ENCODE results near the gene GRIN2B.

The GRIN2B gene

DNA sequence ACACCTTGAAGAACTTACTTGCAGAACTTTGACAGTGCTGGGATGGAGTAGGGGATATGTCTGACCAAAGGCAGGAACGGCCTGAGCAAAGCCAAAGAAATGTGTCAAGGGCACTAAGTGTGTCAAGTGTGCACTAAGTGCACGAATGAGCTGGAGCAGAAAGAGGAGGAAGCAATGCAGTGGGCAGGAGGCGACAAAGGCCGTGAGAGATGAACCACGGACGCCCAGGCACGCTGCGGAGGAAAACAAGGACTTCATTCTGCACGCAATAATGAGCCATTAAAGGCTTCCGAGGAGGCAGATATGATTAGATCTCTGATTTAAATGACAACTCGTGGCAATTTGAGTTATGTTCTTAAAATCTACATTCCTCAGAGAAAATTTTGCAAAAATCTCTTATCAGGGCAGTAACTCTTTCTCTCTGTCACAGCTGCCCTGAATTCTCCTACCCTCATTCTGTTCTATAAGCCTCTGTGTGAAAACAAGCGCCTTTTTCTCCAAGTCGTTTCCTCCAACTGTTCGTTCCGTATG, 25.3 kb downstream of the GRIN2B start:
- DNase-seq, result no peak

DNA sequence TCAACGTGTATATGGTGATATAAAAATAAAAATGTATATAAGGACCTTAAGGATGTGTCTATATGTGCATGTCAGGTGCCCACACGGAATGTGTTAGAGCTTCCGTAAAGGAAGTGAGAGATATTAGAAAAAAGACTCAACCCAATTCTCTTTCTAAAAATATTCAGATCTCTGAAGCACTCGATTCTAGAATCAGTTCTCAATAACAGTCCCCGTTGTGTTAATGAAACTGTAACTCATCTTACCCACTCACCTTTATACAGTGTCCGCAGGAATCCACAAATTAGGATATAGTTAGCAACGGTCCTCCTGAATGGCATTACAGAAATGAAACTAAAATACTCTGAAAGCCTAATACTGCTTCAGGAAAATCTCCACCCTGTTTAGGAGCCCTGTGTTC, 29.3 kb downstream of the GRIN2B start:
- DNase-seq, result no peak

GRCh38 chr12:13950502-13950901, 30.9 kb downstream of the GRIN2B start:
- DNase-seq, result no peak

DNA sequence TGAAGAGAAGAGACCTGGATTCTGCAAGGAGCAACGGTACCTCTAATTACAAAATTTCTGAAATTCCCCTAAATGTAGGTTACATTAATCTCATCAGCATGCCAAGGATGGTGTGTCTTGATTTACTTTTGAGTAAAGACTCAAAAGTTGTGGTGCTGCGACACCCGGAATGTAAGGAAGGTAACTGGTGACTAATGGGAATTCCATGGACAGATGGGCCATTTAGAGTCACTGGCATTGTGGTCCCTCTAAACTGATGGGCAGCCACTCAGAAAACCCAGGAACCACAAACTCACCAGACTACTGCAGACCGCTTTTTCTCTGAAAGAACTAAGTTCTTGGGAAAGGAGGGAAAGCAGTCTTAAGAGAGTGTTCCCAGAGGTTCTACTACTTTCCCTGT, 32.8 kb downstream of the GRIN2B start:
- DNase-seq, result no peak

DNA sequence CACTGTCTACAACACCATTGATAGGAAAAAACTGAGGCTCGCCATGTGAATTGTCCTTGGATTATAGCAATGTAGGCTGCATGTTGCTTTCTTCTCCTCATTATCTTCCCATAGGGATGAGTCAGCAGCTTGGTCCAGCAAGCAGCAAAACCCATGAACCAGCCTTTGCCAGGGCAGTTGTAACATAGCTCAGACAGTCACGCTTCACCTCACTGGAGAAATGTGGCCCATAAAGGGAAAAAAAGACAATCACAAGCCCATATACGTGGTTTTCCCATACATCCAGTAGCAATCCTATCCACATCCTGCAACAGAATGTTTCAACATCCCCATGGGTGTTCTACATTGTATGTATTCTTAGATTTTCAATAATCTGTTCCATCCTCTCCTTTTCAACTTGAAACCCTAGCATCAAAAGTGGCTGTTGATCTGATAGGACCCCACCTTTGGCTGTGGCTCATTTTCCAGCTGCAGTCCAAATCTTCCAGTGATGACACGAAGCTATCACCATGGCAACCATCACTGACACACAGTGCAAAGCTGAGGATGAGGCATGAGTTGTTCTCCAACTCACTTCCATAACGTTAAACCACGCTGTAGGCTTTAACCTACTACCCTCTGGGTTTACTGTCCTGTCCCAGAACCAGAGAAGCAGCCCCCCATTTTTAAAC, 34.0 kb downstream of the GRIN2B start:
- no peak for DNase-seq

DNA sequence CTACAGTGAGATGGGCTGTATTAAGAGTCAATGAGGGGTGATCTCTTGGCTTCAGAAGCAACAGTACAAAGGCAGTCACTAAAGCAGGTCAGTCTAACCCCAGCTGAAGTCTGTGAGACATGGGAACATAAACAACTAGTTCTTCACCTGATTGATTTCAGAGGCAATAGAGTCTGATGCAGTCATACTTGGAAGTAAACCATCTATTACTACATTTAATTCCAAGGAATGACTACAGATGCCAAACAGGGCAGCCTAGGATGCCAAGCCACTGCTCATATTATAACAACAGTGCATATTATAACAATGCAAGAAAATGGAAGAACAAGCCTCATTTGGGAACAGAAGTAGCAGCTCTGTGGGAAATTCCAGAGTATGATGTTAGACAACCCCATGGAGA, 35.8 kb downstream of the GRIN2B start:
- no peak for DNase-seq

DNA sequence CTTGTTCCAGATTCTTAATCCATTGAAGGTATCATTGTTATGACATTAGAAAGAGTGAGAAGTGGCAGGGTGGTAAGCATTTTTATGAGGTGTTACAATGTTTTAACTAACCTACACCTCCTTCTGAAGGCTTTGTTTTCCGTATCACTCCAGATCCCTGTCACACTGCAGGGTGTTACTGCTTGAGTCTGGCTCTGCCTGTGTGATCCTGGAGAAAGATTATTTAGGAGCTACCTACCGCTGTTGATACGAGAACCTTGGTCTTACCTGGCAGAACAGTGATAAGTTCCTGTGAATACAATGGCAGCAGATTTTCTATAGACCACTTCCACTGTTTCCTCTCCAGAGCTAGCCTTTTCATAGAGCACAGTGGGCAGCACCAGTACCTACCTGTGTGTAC, 36.2 kb downstream of the GRIN2B start:
- no peak for DNase-seq

DNA sequence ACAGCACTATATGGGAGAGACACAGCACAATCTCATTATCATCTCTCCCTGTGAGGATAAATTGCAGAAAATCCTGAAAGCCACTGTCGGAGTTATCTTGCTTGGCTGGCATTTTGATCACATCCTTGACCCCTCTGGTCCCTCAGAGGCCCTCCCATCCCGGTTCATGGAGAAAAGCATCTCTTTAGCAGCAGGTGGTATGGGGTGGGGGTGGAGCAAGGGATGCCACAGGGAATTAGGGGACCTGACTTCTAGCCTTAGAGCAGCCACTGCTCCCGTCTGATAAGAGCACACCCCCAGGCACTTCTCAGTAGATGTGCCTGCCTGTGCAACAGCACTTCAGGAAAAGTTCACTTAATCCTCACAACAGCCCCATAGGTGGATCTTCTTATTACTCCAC, 38.6 kb downstream of the GRIN2B start:
- DNase-seq, result no peak

- no peak for DNase-seq
Measured at GRCh38 chr12:13941258-13942249, 39.8 kb downstream of the GRIN2B start.

DNA sequence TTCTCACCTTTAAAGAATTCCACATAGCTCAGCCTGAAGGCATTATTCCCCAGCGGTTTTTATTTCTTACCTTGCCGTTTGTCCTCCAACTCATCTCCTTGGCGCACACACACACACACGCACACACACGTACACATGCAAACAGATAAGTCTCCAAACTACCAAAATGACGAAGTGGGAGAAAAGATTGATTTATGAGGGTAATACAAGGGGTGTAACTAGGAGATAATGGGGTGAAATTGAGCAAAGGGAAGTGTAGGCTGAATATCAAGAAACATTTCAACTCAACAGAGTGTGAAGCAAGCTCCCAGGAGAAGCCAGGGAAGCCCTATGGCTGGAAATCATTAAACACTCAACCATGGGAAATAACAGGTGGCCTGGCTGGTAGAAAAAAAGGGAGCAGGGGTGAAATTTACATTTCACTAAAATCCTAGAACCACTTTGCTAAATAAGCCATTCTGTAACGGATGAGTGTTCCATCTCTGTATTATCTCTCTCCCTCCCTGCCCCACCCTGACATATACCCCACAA, 41.0 kb downstream of the GRIN2B start:
- no peak for DNase-seq

GRCh38 chr12:13937735-13938134, 43.7 kb downstream of the GRIN2B start:
- DNase-seq, result no peak

DNA sequence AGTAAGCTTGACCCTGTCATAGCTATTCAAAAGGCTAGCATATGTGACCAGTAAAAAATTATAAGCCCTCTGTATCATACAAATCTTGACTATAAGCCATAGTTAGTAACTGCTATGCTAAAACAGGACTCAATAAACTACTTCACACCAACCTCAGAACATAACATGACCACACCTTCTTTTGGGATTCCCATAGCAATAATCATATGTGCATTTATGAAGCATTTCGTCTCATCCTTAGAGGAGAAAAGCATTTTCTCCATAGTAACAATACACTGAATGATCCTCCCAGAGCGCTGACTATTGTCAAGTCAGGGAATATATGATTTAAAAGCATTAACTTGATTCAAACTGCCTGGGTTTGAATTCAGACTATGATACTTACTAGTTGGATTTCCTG, 46.2 kb downstream of the GRIN2B start:
- no peak for DNase-seq
